IMR-90 (cell line): Measurements from ENCODE around the gene ZG16.

Experiments used
- BHLHE40 ChIP-seq: fragments of 150-350 bp; IDR thresholded peaks from 2 replicates; pipeline ENCODE4 v1.6.1; 2016; ENCODE audit warnings: mild to moderate bottlenecking, low read depth, low read length
- CEBPB ChIP-seq: IDR thresholded peaks from 2 replicates; pipeline ENCODE4 v1.6.1; 2012; ENCODE audit warnings: low read depth, low read length, improper control_type of control experiment
- CHD1 ChIP-seq: IDR thresholded peaks from 2 replicates; pipeline ENCODE4 v1.6.1; 2012; ENCODE audit warnings: low read depth, low read length, improper control_type of control experiment
- CTCF ChIP-seq: conservative IDR thresholded peaks from 2 replicates; pipeline ENCODE4 v1.5.1; 2012; ENCODE audit warnings: mild to moderate bottlenecking, low read depth, low read length, improper control_type of control experiment
- ELK1 ChIP-seq: fragments of 150-350 bp; IDR thresholded peaks from 2 replicates; pipeline ENCODE4 v1.6.1; 2016; ENCODE audit warnings: low read depth, mild to moderate bottlenecking, low read length, moderate library complexity, borderline replicate concordance
- MAZ ChIP-seq: IDR thresholded peaks from 2 replicates; pipeline ENCODE4 v1.6.1; 2012; ENCODE audit warnings: low read depth, mild to moderate bottlenecking, low read length, improper control_type of control experiment, moderate library complexity, borderline replicate concordance
- MXI1 ChIP-seq: IDR thresholded peaks from 2 replicates; pipeline ENCODE4 v1.6.1; 2012; ENCODE audit warnings: low read depth, mild to moderate bottlenecking, low read length, moderate library complexity, borderline replicate concordance
- NFE2L2 ChIP-seq: fragments of 150-350 bp; IDR thresholded peaks from 2 replicates; pipeline ENCODE4 v1.6.1; 2016; ENCODE audit warnings: low read depth, mild to moderate bottlenecking, low read length
- POLR2A ChIP-seq: IDR thresholded peaks from 2 replicates; pipeline ENCODE4 v1.6.1; 2012; ENCODE audit warnings: mild to moderate bottlenecking, low read depth, low read length
- RAD21 ChIP-seq: IDR thresholded peaks from 2 replicates; pipeline ENCODE4 v1.6.1; 2012; ENCODE audit warnings: low read length, improper control_type of control experiment
- RCOR1 ChIP-seq: IDR thresholded peaks from 2 replicates; pipeline ENCODE4 v1.6.1; 2012; ENCODE audit warnings: mild to moderate bottlenecking, low read length, improper control_type of control experiment; ENCODE audit not compliant: insufficient replicate concordance
- RFX5 ChIP-seq: IDR thresholded peaks from 2 replicates; pipeline ENCODE4 v1.8.0; 2012; ENCODE audit warnings: low read depth, mild to moderate bottlenecking, low read length, moderate library complexity
- SMC3 ChIP-seq: fragments of 150-350 bp; IDR thresholded peaks from 2 replicates; pipeline ENCODE4 v1.6.1; 2016; ENCODE audit warnings: low read depth, mild to moderate bottlenecking, antibody characterized with exemption, low read length, moderate library complexity

GRCh38 chr16:29736764-29737163 is 41.3 kb upstream of the ZG16 start:
- TF ChIP-seq CHD1 (no peak), POLR2A (no peak), CTCF (no peak), CEBPB (no peak), ELK1 (no peak), RAD21 (no peak), SMC3 (no peak), NFE2L2 (no peak), RFX5 (no peak), MAZ (no peak), BHLHE40 (no peak), RCOR1 (no peak), MXI1 (no peak)
